Fibroblast of gingiva (primary cell): ENCODE measurements around the gene DAPP1.

Experiments used
- DNase-seq: peaks from one replicate; pipeline ENCODE4 v3.0.0-alpha.2; 2011; ENCODE audit warnings: low read depth

The DAPP1 gene

DNA sequence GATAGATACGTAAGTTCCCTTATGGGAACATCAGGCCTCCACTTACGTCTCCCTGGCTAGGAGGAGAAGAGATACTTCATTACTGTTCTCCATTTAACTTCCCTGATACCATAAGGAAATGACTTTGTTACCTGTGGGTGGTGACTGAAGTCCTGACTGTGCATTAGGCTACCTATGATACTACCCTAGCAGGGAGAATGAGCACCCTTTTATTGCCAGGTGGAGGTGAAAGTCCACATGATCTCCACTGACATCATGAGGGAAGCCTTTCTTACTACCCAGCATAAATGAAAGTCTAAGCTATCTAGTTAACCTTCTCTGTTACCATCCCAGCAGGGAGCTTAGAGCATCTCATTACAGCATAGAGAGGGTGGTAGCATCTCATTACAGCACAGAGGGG lies 102.0 kb downstream of the DAPP1 start:
- no peak for DNase-seq
